CD14-positive monocyte (primary cell): ENCODE data around the gene SGO2. TPM values are rescaled to one million over a fixed set of nuclear protein-coding genes. Genes with fewer than 3 reads are reported as not detected.

Experiments used
- DNase-seq, 3 donors: peaks; one replicate each; pipeline ENCODE4 v3.0.0-alpha.2; 2011 to 2022
- H2AFZ ChIP-seq: 2 replicates; pipeline ENCODE4 v1.6.0; 2012; ENCODE audit warnings: mild to moderate bottlenecking, low read depth, low read length, inconsistent platforms; ENCODE audit not compliant: insufficient read depth, poor library complexity, severe bottlenecking
- H3K27ac ChIP-seq, 2 donors: 1 replicate in 1 of 2; 2 replicates in 1 of 2; pipeline ENCODE4 v1.5.1; 2012 to 2013; ENCODE audit warnings: low read length in 2 of 2, control low read depth in 1 of 2, inconsistent platforms in 1 of 2, low read depth in 1 of 2, mild to moderate bottlenecking in 1 of 2
- H3K27me3 ChIP-seq, 2 donors: one replicate each; pipeline versions ENCODE4 v1.6.0 to v1.6.1; 2011 to 2013; ENCODE audit warnings: low read length in 2 of 2; ENCODE audit not compliant: control insufficient read depth in 2 of 2, insufficient read depth in 2 of 2
- H3K36me3 ChIP-seq, 2 donors: replicated peaks in 1 of 2; 1 replicate in 1 of 2; 2 replicates in 1 of 2; pipeline versions ENCODE4 v1.5.1 to v1.6.1; 2012 to 2013; ENCODE audit warnings: low read length in 2 of 2, control low read depth in 1 of 2, inconsistent platforms in 1 of 2, mild to moderate bottlenecking in 1 of 2; ENCODE audit not compliant: insufficient read depth in 2 of 2, control insufficient read depth in 1 of 2
- H3K4me1 ChIP-seq, 2 donors: 1 replicate in 1 of 2; 2 replicates in 1 of 2; pipeline versions ENCODE4 v1.5.1 to v1.6.1; 2012 to 2013; ENCODE audit warnings: low read length in 2 of 2, control low read depth in 1 of 2, inconsistent platforms in 1 of 2, mild to moderate bottlenecking in 1 of 2, moderate library complexity in 1 of 2; ENCODE audit not compliant: insufficient read depth in 2 of 2, control insufficient read depth in 1 of 2
- H3K4me2 ChIP-seq: replicated peaks from 2 replicates; pipeline ENCODE3; 2012; ENCODE audit warnings: low read length, moderate library complexity, mild to moderate bottlenecking; ENCODE audit not compliant: poor library complexity, severe bottlenecking; ENCODE audit errors: extremely low read depth
- H3K4me3 ChIP-seq, 3 experiments: fragments of 200-600 bp in 1 of 3; sonication (generic) in 1 of 3; replicated peaks in 1 of 3; 1 replicate in 2 of 3; 2 replicates in 1 of 3; pipeline ENCODE4 v1.5.1; 2011 to 2013; ENCODE audit warnings: low read length in 3 of 3, mild to moderate bottlenecking in 3 of 3, control low read depth in 2 of 3, low read depth in 2 of 3, inconsistent platforms in 1 of 3, moderate library complexity in 1 of 3
- H3K79me2 ChIP-seq: 2 replicates; pipeline ENCODE4 v1.6.0; 2012; ENCODE audit warnings: mild to moderate bottlenecking, control low read depth, inconsistent platforms, low read length, moderate library complexity; ENCODE audit not compliant: insufficient read depth
- H3K9ac ChIP-seq: 2 replicates; pipeline ENCODE4 v1.6.0; 2017; ENCODE audit warnings: low read length, mild to moderate bottlenecking; ENCODE audit not compliant: insufficient read depth, poor library complexity, severe bottlenecking
- H3K9me3 ChIP-seq, 2 donors: replicated peaks in 1 of 2; 1 replicate in 1 of 2; 2 replicates in 1 of 2; pipeline versions ENCODE4 v1.5.1 to v1.6.1; 2012 to 2013; ENCODE audit warnings: low read length in 2 of 2, control low read depth in 1 of 2; ENCODE audit not compliant: control insufficient read depth in 1 of 2, insufficient read depth in 1 of 2
- H4K20me1 ChIP-seq: 2 replicates; pipeline ENCODE4 v1.6.0; 2012; ENCODE audit warnings: mild to moderate bottlenecking, low read length, control low read depth, moderate library complexity; ENCODE audit not compliant: insufficient read depth
- H3K27ac Mint-ChIP-seq, 7 donors: one replicate each; pipeline ENCODE4 v1.8.0; 2020; ENCODE audit warnings: mild to moderate bottlenecking in 7 of 7, mixed read lengths in 7 of 7, moderate library complexity in 6 of 7, inconsistent platforms in 2 of 7
- H3K27me3 Mint-ChIP-seq, 3 donors: one replicate each; pipeline ENCODE4 v1.8.0; 2021 to 2022; ENCODE audit warnings: low read depth in 3 of 3, mild to moderate bottlenecking in 3 of 3, mixed read lengths in 3 of 3, moderate library complexity in 3 of 3, inconsistent platforms in 1 of 3
- H3K36me3 Mint-ChIP-seq, 2 donors: one replicate each; pipeline ENCODE4 v1.8.0; 2020; ENCODE audit warnings: mixed read lengths in 2 of 2, inconsistent platforms in 1 of 2, mild to moderate bottlenecking in 1 of 2
- H3K4me1 Mint-ChIP-seq: one replicate; pipeline ENCODE4 v1.8.0; 2020; ENCODE audit warnings: mild to moderate bottlenecking, mixed read lengths
- H3K4me3 Mint-ChIP-seq, 2 donors: one replicate each; pipeline ENCODE4 v1.8.0; 2020; ENCODE audit warnings: mild to moderate bottlenecking in 2 of 2, mixed read lengths in 2 of 2, moderate library complexity in 1 of 2
- H3K9me3 Mint-ChIP-seq, 7 donors: one replicate each; pipeline ENCODE4 v1.8.0; 2020 to 2022; ENCODE audit warnings: mixed read lengths in 7 of 7, mild to moderate bottlenecking in 6 of 7, moderate library complexity in 6 of 7, inconsistent platforms in 2 of 7
- CTCF ChIP-seq: fragments of 200-600 bp; IDR thresholded peaks from one replicate; pipeline ENCODE4 v1.8.0; 2022; ENCODE audit warnings: antibody characterized with exemption, mild to moderate bottlenecking
- WGBS: methylation state at CpG from one replicate; pipeline ENCODE4 v1.1.5; 2013; ENCODE audit warnings: missing lambda C conversion rate; ENCODE audit not compliant: insufficient coverage; 5-methylcytosine and 5-hydroxymethylcytosine counted together
- intact Hi-C, 2 donors: fragments of 100-400 bp; cut with micrococcal nuclease; formaldehyde crosslinking; loops; one replicate each; pipeline versions ENCODE4 v1.15.0 to v1.15.1; 2023
- polyA plus RNA-seq, 3 donors: library from polyadenylated mRNA; depleted of rRNA in 1 of 3; unstranded in 2 of 3; stranded (reverse) in 1 of 3; fragments of 300-500 nt in 2 of 3; fragments of >200 nt in 1 of 3; fragmentation: Illumina TruSeq in 2 of 3; gene quantifications; 1 replicate in 2 of 3; 2 replicates in 1 of 3; pipeline ENCODE4 v1.2.3, GENCODE V29; 2012 to 2021

Gene SGO2
- polyA plus RNA-seq, 3 donors, result 0.49 to 1.5 (median 1.4) TPM

DNA sequence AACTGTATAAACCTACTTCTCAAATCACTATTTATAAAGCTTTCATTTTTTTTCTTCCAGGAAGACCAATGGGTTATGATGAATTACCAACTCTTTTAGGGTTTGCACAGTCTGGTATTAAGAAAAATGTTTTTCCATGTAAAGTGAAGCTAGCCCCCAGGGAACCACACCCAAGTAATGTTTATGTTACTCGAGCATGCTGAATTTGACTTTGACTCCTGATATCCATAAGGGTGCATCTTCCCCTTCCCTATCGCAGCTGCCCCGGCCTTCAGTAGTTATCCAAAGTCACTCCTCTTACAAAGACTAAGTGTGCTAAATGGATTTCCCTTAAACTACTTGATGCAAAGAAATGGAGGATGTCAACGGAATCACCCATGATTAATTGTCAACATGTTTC, 37.8 kb upstream of the SGO2 start:
- Histone ChIP-seq H3K79me2 (no peaks in the 10 kb centered on the region), H3K9me3 (no peaks in the 10 kb centered on the region), H3K36me3 (peaks cover 40 to 50% of the 10 kb centered on the region in 2 donors), H3K27me3 (no peaks in the 10 kb centered on the region), H2AFZ (no peak overlapping the region), H3K4me2 (no peak overlapping the region), H3K27ac (no peak overlapping the region), H3K9ac (no peak overlapping the region), H3K4me1 (no peaks in the 10 kb centered on the region), H3K4me3 (no peak overlapping the region), H4K20me1 (no peaks in the 10 kb centered on the region)
- DNase-seq, result no peak
- TF ChIP-seq CTCF, result no peak
- H3K27ac Mint-ChIP-seq, result no peak overlapping the region
- peaks cover 0 to 1% (median 0%) of the 10 kb centered on the region in 3 donors for H3K27me3 Mint-ChIP-seq
- H3K4me1 Mint-ChIP-seq, result no peaks in the 10 kb centered on the region
- H3K36me3 Mint-ChIP-seq, result peaks cover 39 to 48% of the 10 kb centered on the region in 2 donors
- no peak overlapping the region for H3K4me3 Mint-ChIP-seq
- 90% methylated on average over 2 of the region's 4 CpGs for WGBS
- no peaks in the 10 kb centered on the region for H3K9me3 Mint-ChIP-seq
- intact Hi-C loops, result no loop called here

DNA sequence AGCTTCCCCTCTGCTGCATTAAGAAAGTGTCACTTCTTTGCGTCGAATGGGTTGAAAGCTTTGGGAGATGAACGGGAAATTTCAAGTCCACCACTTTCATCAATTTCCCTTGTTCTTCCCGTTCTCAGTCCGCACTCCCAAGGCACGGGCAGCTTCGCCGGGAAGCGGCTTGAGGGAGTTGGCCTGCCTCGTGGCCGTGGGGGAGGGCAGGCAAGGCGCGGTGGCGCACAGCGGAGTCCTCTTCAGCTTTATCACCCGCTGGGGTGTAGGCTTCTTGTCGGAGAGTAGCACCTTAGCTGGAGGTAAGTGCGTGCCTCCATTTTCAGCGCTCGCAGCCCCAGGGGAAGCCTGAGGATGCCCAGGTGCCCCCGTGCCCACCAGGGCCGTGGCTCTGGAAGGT, 36.0 kb upstream of the SGO2 start:
- no peak overlapping the region for H3K4me3 Mint-ChIP-seq
- no peaks in the 10 kb centered on the region for H3K9me3 ChIP-seq
- H3K27me3 ChIP-seq, result no peaks in the 10 kb centered on the region
- H3K4me2 ChIP-seq, result no peak overlapping the region
- H3K27ac ChIP-seq, result no peak overlapping the region
- no peak for TF ChIP-seq CTCF
- no peaks in the 10 kb centered on the region for H3K4me1 ChIP-seq
- WGBS, result 98% methylated on average over 15 of the region's 22 CpGs
- DNase-seq, result no peak
- peaks cover 2% of the 10 kb centered on the region for H3K4me1 Mint-ChIP-seq
- H3K36me3 ChIP-seq, result peaks cover 44 to 68% of the 10 kb centered on the region in 2 donors
- H3K9me3 Mint-ChIP-seq, result no peaks in the 10 kb centered on the region
- intact Hi-C loops, result no loop called here
- H3K36me3 Mint-ChIP-seq, result peaks cover 57 to 61% of the 10 kb centered on the region in 2 donors
- no peak overlapping the region for H3K9ac ChIP-seq
- H3K27me3 Mint-ChIP-seq, result peaks cover 0 to 1% (median 0%) of the 10 kb centered on the region in 3 donors
- no peak overlapping the region for H3K4me3 ChIP-seq
- no peak overlapping the region for H3K27ac Mint-ChIP-seq
- H3K79me2 ChIP-seq, result no peaks in the 10 kb centered on the region
- no peaks in the 10 kb centered on the region for H4K20me1 ChIP-seq
- no peak overlapping the region for H2AFZ ChIP-seq
